GM12801 (cell line): ENCODE results near the gene MACROH2A2.

Experiments
- TF ChIP-seq, protein P1 (sequence below): IDR thresholded peaks from one replicate; pipeline ENCODE4 v1.5.1; 2011; ENCODE audit warnings: control low read depth; ENCODE audit not compliant: insufficient read length; ENCODE audit errors: extremely low read depth

MACROH2A2 gene

DNA sequence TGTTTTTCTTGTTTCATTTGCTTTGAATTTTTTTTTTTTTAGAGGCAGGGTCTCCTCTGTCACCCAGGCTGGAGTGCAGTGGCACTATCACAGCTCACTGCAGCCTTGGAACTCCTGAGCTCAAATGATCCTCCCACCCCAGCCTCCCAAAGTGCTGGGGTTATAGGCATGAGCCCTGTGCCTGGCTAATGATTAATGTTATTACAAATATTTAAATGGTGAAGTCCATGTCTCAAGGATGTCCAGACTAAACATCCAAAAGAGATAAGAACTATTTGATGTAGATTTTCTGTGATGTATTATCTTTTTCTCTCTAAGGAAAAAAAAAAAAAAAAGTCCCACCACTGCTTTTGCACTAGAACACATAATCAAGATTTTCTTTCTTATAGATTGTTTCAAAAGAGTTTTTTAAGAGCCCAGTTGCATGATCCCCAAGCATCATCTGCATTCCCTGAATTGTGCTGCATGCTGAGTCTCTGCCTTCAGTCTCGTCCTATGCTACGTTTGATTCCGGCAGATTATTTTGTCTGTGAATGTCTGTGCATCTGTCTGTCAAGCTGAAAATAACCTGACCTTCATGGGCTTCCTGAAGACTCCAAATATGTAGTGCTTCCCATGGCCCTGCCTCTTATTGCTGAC lies 33.4 kb downstream of the MACROH2A2 start:
- TF ChIP-seq, protein P1, sequence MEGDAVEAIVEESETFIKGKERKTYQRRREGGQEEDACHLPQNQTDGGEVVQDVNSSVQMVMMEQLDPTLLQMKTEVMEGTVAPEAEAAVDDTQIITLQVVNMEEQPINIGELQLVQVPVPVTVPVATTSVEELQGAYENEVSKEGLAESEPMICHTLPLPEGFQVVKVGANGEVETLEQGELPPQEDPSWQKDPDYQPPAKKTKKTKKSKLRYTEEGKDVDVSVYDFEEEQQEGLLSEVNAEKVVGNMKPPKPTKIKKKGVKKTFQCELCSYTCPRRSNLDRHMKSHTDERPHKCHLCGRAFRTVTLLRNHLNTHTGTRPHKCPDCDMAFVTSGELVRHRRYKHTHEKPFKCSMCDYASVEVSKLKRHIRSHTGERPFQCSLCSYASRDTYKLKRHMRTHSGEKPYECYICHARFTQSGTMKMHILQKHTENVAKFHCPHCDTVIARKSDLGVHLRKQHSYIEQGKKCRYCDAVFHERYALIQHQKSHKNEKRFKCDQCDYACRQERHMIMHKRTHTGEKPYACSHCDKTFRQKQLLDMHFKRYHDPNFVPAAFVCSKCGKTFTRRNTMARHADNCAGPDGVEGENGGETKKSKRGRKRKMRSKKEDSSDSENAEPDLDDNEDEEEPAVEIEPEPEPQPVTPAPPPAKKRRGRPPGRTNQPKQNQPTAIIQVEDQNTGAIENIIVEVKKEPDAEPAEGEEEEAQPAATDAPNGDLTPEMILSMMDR: no peak

DNA sequence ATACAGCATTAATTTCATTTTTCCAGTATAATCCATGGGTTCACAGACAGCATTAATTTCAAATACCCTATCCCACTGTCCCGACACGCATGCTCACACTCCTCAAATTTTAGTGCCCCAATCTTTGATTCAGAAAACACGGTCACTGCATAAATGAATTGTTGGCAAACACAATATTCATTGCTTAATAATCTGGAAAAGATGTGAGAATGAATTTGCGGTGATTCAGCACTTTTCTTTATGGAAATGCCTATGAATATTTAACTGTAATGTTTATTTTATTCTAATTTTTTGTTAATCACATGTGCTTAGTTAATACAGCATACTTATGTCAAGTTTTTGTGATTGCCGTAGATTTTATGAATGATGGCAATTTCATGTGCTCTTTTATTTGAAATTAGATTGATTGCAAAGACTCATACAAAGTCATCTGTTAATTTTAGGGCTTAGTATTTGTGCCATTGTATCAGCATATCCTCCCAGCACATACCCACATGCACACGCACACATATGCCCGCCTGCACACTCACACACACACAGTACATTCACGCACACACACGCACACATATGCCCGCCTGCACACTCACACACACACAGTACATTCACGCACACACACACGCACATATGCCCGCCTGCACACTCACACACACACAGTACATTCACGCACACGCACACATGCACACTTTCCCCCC lies 35.1 kb downstream of the MACROH2A2 start:
- TF ChIP-seq, protein P1: no peak

DNA sequence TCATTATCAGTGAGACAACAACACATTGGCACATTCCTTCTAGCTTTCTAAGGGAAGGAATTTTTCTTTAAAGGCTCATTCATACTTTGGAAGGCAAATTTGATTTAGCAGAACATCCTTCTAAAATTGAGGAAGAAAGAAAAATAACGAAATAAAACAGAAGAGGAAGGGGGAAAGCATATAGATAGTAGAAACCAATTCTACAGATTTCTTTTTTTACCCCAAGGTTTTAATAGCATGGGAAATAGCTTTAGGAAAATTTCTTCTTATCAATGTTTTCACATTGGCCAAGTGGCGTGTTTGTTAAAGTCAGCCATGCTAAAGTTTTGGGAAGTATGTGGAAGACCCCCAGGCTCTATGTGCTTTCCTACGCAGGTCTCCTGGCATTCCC lies 35.7 kb downstream of the MACROH2A2 start:
- TF ChIP-seq, protein P1: no peak

DNA sequence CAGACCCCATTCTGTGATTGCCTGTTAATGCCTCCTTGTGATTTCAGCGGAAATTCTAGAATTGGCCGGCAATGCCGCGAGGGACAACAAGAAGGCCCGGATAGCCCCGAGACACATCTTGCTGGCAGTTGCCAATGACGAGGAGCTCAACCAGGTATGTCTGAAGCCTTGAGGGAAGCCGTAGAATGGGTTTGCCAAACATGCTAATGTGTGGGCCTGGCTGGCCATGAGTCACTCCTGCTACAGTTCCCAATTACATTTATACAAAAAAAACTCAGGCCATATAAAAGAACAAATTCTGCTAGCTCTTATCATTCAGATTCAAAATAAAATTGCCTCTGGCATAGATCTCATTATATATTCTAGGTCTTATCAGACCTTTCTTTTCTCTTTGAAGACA lies 37.4 kb downstream of the MACROH2A2 start:
- TF ChIP-seq, protein P1: no peak

DNA sequence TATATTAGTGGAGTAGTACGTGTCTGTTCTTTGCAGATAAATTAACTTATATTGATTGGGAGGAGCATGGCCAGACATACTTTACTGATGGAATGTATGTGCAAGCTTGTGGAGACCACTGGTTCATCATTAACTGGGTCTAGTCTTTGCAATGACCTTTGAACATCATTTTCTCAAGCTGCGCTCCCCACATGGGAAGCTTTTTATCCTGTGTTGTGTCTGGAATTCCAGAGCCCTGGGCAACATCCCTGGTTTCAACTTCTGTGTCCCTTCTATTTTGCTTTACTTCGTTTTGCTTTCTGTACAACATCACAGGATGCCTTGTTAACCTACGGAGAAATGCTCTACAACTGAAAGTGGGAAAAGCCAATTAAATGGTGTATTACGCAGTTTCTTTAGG lies 38.3 kb downstream of the MACROH2A2 start:
- TF ChIP-seq, protein P1: no peak

DNA sequence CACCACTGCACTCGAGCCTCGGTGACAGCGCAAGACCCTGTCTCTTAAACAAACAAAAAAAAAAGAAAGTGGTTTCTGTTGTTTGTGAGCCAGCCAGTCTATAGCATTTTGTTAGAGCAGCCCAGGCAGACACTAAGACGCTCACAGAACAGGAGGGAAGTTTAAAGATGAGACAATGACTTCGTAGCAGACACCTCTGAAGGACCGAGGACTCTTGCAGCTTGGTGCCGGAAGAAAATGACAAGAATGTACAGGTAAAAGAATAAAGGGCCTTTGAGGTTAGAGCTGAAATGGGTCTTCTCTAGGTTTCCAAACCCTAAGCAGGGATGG lies 39.7 kb downstream of the MACROH2A2 start:
- TF ChIP-seq, protein P1: no peak

DNA sequence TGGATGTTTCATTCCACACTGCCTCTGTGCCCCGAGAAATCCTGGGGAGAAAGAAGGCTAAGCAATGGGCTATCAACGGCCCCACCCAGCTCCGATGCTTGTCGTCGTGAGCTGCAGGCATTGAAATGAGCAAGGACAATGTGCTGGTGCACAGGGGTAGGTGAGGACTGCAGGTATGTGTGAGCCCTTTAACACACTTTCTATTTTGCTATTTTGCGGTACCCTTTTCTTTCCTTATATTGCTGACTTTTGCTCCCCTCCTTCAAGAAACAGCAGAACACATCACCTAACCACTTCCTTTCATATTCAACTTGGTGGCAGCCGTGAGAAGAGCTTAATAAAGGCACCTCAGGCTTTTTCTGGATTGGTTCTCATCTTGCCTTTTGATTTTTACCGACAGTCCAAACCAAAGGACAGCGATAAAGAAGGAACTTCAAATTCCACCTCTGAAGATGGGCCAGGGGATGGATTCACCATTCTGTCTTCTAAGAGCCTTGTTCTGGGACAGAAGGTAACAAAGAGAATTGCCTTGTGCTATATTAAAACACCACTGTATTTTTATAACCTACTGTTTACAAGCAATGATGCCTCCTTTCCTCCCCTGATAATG lies 40.8 kb downstream of the MACROH2A2 start:
- TF ChIP-seq, protein P1: no peak
